Upper lobe of left lung (tissue), 6 donors: ENCODE data around the gene ADGRL3. TPM values are rescaled to one million over a fixed set of nuclear protein-coding genes. Genes with fewer than 3 reads are reported as not detected.
A peak's percentile ranks its signal among the peaks of the same experiment; 100 is the strongest.

Experiments
- ATAC-seq, 2 donors: fragments of 200-7000 bp; cut with Tn5 transposase; one replicate each; pipeline ENCODE4 v1.9.1; 2022; ENCODE audit warnings: mild to moderate bottlenecking in 2 of 2, moderate library complexity in 2 of 2; ENCODE audit not compliant: low FRiP score in 2 of 2
- DNase-seq, 2 donors: peaks; one replicate each; pipeline ENCODE4 v3.0.0-alpha.2; 2019 to 2020
- H3K27ac ChIP-seq, 4 donors: fragments of 200-600 bp; sonication (generic); one replicate each; pipeline ENCODE4 v1.5.1; 2016 to 2019
- H3K27me3 ChIP-seq, 4 donors: fragments of 200-600 bp; sonication (generic); one replicate each; pipeline ENCODE4 v1.5.1; 2017 to 2019
- H3K36me3 ChIP-seq, 4 donors: fragments of 200-600 bp; sonication (generic); one replicate each; pipeline ENCODE4 v1.5.1; 2016 to 2019
- H3K4me1 ChIP-seq, 4 donors: fragments of 200-600 bp; sonication (generic); one replicate each; pipeline ENCODE4 v1.5.1; 2018 to 2019
- H3K4me3 ChIP-seq, 4 donors: fragments of 200-600 bp; sonication (generic); one replicate each; pipeline ENCODE4 v1.5.1; 2017 to 2019; ENCODE audit warnings: mild to moderate bottlenecking in 2 of 4, moderate library complexity in 1 of 4
- H3K9me3 ChIP-seq, 4 donors: fragments of 200-600 bp; sonication (generic); one replicate each; pipeline ENCODE4 v1.5.1; 2018 to 2019
- CTCF ChIP-seq, 6 experiments: fragments of 450-650 bp in 4 of 6; fragments of 200-600 bp in 2 of 6; sonication (generic) in 2 of 6; IDR thresholded peaks; one replicate each; pipeline ENCODE4 v1.5.1; 2016 to 2019; ENCODE audit warnings: antibody characterized with exemption in 6 of 6
- EP300 ChIP-seq, 4 donors: sonication (generic); formaldehyde crosslinking; IDR thresholded peaks; one replicate each; pipeline ENCODE4 v1.5.1; 2017; ENCODE audit warnings: antibody characterized with exemption in 4 of 4, control low read depth in 2 of 4
- POLR2A ChIP-seq, 4 donors: fragments of 450-650 bp; IDR thresholded peaks; one replicate each; pipeline ENCODE4 v1.5.1; 2016 to 2017; ENCODE audit warnings: antibody characterized with exemption in 4 of 4, mild to moderate bottlenecking in 2 of 4
- POLR2AphosphoS5 ChIP-seq, 2 donors: sonication (generic); formaldehyde crosslinking; IDR thresholded peaks; one replicate each; pipeline ENCODE4 v1.5.1; 2017; ENCODE audit warnings: antibody characterized with exemption in 2 of 2
- WGBS, 2 donors: methylation state at CpG; one replicate each; pipeline ENCODE4 v1.1.5; 2017 to 2018; 5-methylcytosine and 5-hydroxymethylcytosine counted together
- total RNA-seq, 6 donors: library from RNA; depleted of rRNA in 4 of 6; stranded (reverse); fragments of >200 nt in 4 of 6; gene quantifications; one replicate each; pipeline versions ENCODE4 v1.1.0 to v1.2.1, GENCODE V29; 2016 to 2021
- donor health status: DM: no; HTN: no; CAD: no; lungs with moderate emphysema.
- donor health status: DM: no; HTN: yes; CAD: no; lungs with severe emphysema.

Gene ADGRL3
- total RNA-seq, 6 donors from 2014 or later = 1.0 to 8.5 (median 2.9) TPM

DNA sequence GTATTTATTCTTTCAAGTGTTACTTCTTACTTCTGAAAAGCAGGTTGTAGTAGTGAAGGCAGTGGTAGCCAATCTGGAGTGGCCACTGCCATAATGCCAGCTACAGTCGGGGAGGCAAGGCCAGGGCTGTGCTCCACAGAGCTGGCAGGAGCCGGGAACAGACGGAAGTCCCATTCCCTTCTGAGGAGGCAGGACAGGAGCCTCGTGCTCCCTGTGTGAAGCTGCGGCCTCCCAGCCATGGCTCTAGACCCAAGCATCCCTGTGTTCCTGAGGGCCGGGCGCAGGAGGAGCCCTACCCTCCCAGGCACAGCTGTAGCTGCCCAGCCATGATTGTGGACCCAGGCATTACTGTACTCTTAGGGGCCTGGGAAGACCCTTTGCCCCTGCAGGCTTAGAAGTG lies 461.8 kb downstream of the ADGRL3 start:
- Histone ChIP-seq H3K27me3 (no peaks in the 10 kb centered on the region), H3K9me3 (no peaks in the 10 kb centered on the region), H3K4me1 (no peaks in the 10 kb centered on the region), H3K36me3 (no peaks in the 10 kb centered on the region), H3K27ac (no peak overlapping the region), H3K4me3 (no peak overlapping the region)
- DNase-seq (peak in 1 of 2 donors; percentile 38), ATAC-seq (peak; percentile 19 to 43)
- 88 to 91% methylated on average over 3 to 7 of the region's 7 CpGs for WGBS, 2 donors
- no peak for TF ChIP-seq POLR2AphosphoS5 (IDR thresholded peaks at IDR 0.05)
- no peak for TF ChIP-seq CTCF (IDR thresholded peaks at IDR 0.05)
- no peak for TF ChIP-seq EP300 (IDR thresholded peaks at IDR 0.05)

DNA sequence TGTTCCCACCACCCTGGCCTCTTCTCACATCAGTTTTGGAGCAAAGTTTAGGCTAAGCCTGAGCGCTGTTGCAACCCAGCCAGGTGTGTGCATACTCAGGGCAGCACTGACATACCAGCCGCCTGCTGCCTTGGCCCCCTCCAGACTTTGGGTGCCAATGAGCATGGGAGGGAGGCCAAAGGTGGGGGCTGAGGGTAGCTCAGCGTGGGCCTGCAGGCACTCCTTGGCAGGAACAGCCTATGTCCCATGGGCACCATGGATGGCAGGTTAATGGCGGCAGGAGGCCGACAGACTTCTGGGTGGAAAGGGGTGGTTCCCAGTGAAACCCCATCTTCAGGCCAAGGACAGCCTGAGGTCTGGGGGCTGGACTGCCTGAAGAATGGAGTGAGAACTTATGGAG lies 462.2 kb downstream of the ADGRL3 start:
- Histone ChIP-seq H3K4me1 (no peaks in the 10 kb centered on the region), H3K36me3 (no peaks in the 10 kb centered on the region), H3K27ac (no peak overlapping the region), H3K27me3 (no peaks in the 10 kb centered on the region), H3K4me3 (no peak overlapping the region), H3K9me3 (no peaks in the 10 kb centered on the region)
- TF ChIP-seq POLR2AphosphoS5 (IDR thresholded peaks at IDR 0.05) (no peak), CTCF (IDR thresholded peaks at IDR 0.05) (no peak), POLR2A (IDR thresholded peaks at IDR 0.05) (no peak), EP300 (IDR thresholded peaks at IDR 0.05) (no peak)
- peak; percentile 26 for ATAC-seq
- WGBS, 2 donors = 94 to 97% methylated on average over 5 of the region's 5 CpGs
- peak in 1 of 2 donors; percentile 21 for DNase-seq

GRCh38 chr4:61663310-61663709 lies 463.2 kb downstream of the ADGRL3 start:
- DNase-seq (peak in 1 of 2 donors; percentile 36), ATAC-seq (no peak)
- no peak for TF ChIP-seq POLR2A (IDR thresholded peaks at IDR 0.05)
- TF ChIP-seq CTCF (IDR thresholded peaks at IDR 0.05) = no peak
- no peak for TF ChIP-seq EP300 (IDR thresholded peaks at IDR 0.05)
- TF ChIP-seq POLR2AphosphoS5 (IDR thresholded peaks at IDR 0.05) = no peak
- no peak overlapping the region for H3K4me3 ChIP-seq
- no peaks in the 10 kb centered on the region for H3K27me3 ChIP-seq
- H3K9me3 ChIP-seq = no peaks in the 10 kb centered on the region
- H3K4me1 ChIP-seq = no peaks in the 10 kb centered on the region
- H3K27ac ChIP-seq = no peak overlapping the region
- no peaks in the 10 kb centered on the region for H3K36me3 ChIP-seq
- WGBS, 2 donors = 87 to 94% methylated on average over 5 to 7 of the region's 8 CpGs

DNA sequence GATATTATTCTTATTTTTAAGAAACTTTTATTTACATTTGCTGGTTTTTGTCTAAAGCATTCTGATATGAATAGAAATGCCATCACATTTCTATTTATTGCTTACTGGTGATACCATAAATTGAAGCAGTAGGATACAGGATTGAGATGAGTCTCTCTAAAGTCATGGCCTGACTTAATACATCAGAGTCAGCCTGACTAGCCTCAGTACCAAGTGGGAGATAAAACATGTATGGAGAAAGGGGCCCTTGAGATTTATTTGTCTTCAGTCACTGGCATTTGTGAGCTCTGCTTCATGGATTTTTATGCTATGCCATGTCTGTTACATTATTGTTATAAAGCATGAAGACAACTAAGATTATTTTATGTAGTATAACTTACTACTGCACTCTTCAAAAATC lies 465.5 kb downstream of the ADGRL3 start:
- ATAC-seq = no peak
- Histone ChIP-seq H3K9me3 (peaks cover 0 to 7% (median 0%) of the 10 kb centered on the region in 4 donors), H3K4me1 (no peaks in the 10 kb centered on the region), H3K4me3 (no peak overlapping the region), H3K27me3 (no peaks in the 10 kb centered on the region), H3K36me3 (no peaks in the 10 kb centered on the region), H3K27ac (no peak overlapping the region)
- DNase-seq = no peak
- TF ChIP-seq EP300 (IDR thresholded peaks at IDR 0.05) (no peak), POLR2AphosphoS5 (IDR thresholded peaks at IDR 0.05) (no peak), POLR2A (IDR thresholded peaks at IDR 0.05) (no peak), CTCF (IDR thresholded peaks at IDR 0.05) (no peak)

DNA sequence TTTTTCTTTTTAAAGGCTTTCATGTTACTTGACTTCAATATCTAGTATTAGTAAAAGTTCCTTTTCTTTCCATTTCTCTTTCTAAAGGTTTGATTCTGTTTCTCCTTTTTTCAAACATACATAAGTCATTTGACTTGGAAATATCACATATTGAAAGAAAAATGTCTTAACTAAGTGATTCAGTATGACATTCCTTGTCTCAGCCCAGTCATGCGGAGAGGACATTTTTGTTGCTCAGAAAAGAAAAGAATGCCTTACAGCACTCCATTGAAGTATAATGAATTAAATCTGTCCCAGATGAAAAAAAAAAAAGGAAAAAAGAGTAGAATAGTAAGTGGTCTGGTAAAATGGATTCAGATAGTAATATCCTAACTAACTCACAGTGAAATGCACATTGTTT lies 466.1 kb downstream of the ADGRL3 start:
- Histone ChIP-seq H3K36me3 (no peaks in the 10 kb centered on the region), H3K27ac (no peak overlapping the region), H3K4me3 (no peak overlapping the region), H3K27me3 (no peaks in the 10 kb centered on the region), H3K9me3 (peaks cover 0 to 10% (median 0%) of the 10 kb centered on the region in 4 donors), H3K4me1 (no peaks in the 10 kb centered on the region)
- TF ChIP-seq POLR2A (IDR thresholded peaks at IDR 0.05) (no peak), CTCF (IDR thresholded peaks at IDR 0.05) (no peak), EP300 (IDR thresholded peaks at IDR 0.05) (no peak), POLR2AphosphoS5 (IDR thresholded peaks at IDR 0.05) (no peak)
- WGBS, 2 donors = 91 to 93% methylated on average over 1 of the region's 1 CpG
- no peak for DNase-seq
- no peak for ATAC-seq
